Small intestine (tissue), 7 donors: Measurements from ENCODE around the gene MCRIP1. TPM values are rescaled to one million over a fixed set of nuclear protein-coding genes. Genes with fewer than 3 reads are reported as not detected.

Experiments
- DNase-seq, 2 donors: peaks; one replicate each; pipeline versions ENCODE4 v3.0.0 to v3.0.0-alpha.2; 2013
- FAIRE-seq: peaks from 2 replicates; lab custom pipeline; 2012; peaks lifted over from hg19 to GRCh38; lab: Jason Lieb, UNC
- H3K27ac ChIP-seq, 3 donors: one replicate each; pipeline ENCODE4 v1.5.1; 2013; ENCODE audit warnings: low read length in 2 of 3, mild to moderate bottlenecking in 2 of 3, control low read depth in 1 of 3, inconsistent platforms in 1 of 3, low read depth in 1 of 3, moderate library complexity in 1 of 3
- H3K27me3 ChIP-seq, 3 donors: one replicate each; pipeline ENCODE4 v1.6.1; 2013; ENCODE audit warnings: low read length in 3 of 3, inconsistent platforms in 1 of 3; ENCODE audit not compliant: control insufficient read depth in 3 of 3, insufficient read depth in 3 of 3
- H3K36me3 ChIP-seq, 3 donors: one replicate each; pipeline ENCODE4 v1.6.1; 2013; ENCODE audit warnings: low read length in 3 of 3, inconsistent platforms in 1 of 3, low read depth in 1 of 3, mild to moderate bottlenecking in 1 of 3, moderate library complexity in 1 of 3; ENCODE audit not compliant: control insufficient read depth in 3 of 3, insufficient read depth in 2 of 3
- H3K4me1 ChIP-seq, 3 donors: one replicate each; pipeline ENCODE4 v1.6.1; 2013; ENCODE audit warnings: low read length in 2 of 3, inconsistent platforms in 1 of 3, low read depth in 1 of 3, mild to moderate bottlenecking in 1 of 3, moderate library complexity in 1 of 3; ENCODE audit not compliant: control insufficient read depth in 3 of 3, insufficient read depth in 2 of 3
- H3K4me3 ChIP-seq, 3 donors: one replicate each; pipeline ENCODE4 v1.5.1; 2013; ENCODE audit warnings: low read length in 3 of 3, control low read depth in 1 of 3, inconsistent platforms in 1 of 3, low read depth in 1 of 3, mild to moderate bottlenecking in 1 of 3, moderate library complexity in 1 of 3
- H3K9me3 ChIP-seq, 2 donors: one replicate each; pipeline ENCODE4 v1.6.1; 2013; ENCODE audit warnings: low read depth in 1 of 2, low read length in 1 of 2; ENCODE audit not compliant: control insufficient read depth in 2 of 2, insufficient read depth in 1 of 2
- WGBS, 3 donors: extraction: QIAGEN DNeasy Blood & Tissue Kit; methylation state at CpG; one replicate each; pipeline ENCODE4 v1.1.7; 2013; 5-methylcytosine and 5-hydroxymethylcytosine counted together
- polyA plus RNA-seq, 4 donors: library from polyadenylated mRNA; stranded (reverse) in 3 of 4; unstranded in 1 of 4; fragments of 200-250 nt in 3 of 4; fragments of 120-200 nt in 1 of 4; gene quantifications; one replicate each; pipeline versions ENCODE4 v1.2.1 to v1.2.3, GENCODE V29; 2013
- donor health status: healthy with polysubstance abuse.
- donor health status: control.
- donor health status: control.
- donor health status: Bipolar disorder and iron deficiency.
- donor health status: healthy.

The MCRIP1 gene
- polyA plus RNA-seq, 4 donors = 19.5 to 87.6 (median 48.5) TPM

DNA sequence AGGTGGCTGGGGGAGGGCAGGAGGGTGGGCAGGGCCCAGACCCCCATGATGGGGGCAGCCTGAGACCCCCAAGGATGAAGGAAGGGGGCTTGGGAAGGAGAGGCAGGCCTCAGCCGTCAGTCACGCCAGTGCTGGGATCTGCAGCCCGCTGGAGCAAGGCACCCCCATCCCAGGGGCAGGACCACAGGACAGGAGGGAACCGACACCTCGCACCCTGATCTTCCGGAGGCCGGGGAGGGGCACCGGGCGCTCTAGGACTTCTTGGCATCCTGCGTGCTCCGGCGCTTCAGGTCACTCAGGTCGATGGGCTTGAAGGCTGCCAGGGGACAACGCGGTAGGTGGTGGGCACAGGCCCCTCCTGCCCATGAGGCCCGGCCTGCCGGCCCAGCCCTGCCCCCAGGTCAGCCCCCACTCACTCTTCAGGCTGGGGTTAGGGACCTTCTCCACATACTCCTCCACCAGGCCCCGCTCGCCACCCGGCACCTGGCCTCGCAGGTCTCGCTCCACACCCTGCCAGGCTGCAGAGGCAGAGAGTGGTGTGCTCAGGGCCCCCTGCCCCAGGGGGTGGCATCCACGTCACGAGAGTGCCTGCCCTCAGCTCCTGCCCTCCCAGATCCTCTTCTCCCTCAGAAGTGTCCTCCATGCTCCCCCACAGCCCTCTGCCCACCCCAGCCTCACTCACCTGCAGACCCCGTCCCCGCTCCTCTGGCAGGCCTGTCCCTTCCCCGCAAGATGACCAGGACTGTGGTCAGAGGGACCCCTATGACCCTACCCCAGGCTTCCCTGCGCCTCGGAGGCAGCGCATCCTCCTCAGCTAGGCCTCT lies 9.9 kb downstream of the MCRIP1 start:
- H3K9me3 ChIP-seq = no peaks in the 10 kb centered on the region
- DNase-seq (no peak), FAIRE-seq (no peak)
- peaks cover 0 to 40% (median 3%) of the 10 kb centered on the region in 3 donors for H3K36me3 ChIP-seq
- H3K4me1 ChIP-seq = peaks cover 0 to 27% (median 5%) of the 10 kb centered on the region in 3 donors
- WGBS, 3 donors = 94 to 97% (median 95%) methylated on average over 22 to 30 of the region's 30 CpGs
- H3K4me3 ChIP-seq = no peak overlapping the region
- no peak overlapping the region for H3K27ac ChIP-seq
- H3K27me3 ChIP-seq = no peaks in the 10 kb centered on the region

DNA sequence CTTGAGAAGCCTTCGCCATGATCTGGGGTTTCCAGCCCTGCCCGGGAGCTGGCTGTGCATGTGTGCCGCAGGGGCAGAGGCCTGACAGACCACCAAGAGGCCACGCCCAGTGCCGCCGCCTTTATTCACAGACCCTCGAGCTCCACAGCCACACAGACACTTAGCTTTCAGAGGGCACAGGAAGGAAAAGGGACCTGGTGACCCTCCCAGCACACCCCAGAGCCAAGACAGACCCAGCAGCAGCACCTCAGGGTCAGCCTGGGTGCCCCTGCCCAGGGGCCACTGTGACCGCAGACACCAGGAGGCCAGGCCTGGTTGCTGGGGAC lies 10.8 kb downstream of the MCRIP1 start:
- peak overlapping the region; percentile 74 to 99 (median 85) for H3K27ac ChIP-seq
- no peak for DNase-seq
- H3K9me3 ChIP-seq = no peaks in the 10 kb centered on the region
- no peak overlapping the region for H3K4me3 ChIP-seq
- H3K27me3 ChIP-seq = no peaks in the 10 kb centered on the region
- H3K36me3 ChIP-seq = peaks cover 0 to 40% (median 3%) of the 10 kb centered on the region in 3 donors
- 73 to 83% (median 76%) methylated on average over 8 of the region's 8 CpGs for WGBS, 3 donors
- peaks cover 0 to 25% (median 5%) of the 10 kb centered on the region in 3 donors for H3K4me1 ChIP-seq
- no peak for FAIRE-seq

DNA sequence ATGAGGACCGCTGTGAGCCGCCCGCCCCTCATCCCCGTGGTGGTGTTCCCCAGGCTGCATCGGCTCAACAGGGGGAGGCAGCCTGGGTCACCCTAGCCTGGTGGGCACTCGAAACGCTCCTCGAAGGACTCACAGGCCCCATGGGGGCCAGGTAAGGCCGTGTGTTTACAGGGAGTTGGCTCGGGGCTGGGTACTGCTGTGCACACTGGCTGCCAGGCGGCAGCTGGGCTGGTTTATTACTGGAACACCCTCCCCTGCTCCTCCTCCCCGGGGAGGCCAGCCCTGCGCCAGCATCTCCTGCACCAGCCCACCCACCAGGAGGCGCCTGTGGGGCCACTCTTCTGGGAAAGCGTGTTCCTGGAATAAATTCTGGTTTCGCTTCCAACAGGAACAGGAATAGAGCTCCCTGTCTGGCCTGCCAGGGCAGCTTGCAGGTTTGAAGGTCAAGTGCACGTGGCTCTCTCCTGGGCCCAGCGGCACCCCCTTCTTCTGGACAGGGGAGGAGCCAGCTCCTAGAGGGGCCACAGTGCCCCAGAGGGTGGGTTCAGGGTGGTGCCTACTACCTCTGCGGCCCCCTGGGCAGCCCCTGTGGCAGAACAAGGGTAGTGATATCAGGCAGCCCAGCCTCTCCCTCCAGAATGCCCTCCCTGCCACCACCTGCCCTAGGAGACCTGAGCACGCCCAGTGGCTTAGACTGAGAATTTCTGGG lies 11.3 kb downstream of the MCRIP1 start:
- H3K27me3 ChIP-seq = no peaks in the 10 kb centered on the region
- peaks cover 0 to 40% (median 3%) of the 10 kb centered on the region in 3 donors for H3K36me3 ChIP-seq
- DNase-seq = peak; percentile 96 to 98
- FAIRE-seq = no peak
- peak overlapping the region; percentile 74 to 99 (median 85) for H3K27ac ChIP-seq
- WGBS, 3 donors = 17 to 45% (median 34%) methylated on average over 17 to 20 of the region's 20 CpGs
- H3K9me3 ChIP-seq = no peaks in the 10 kb centered on the region
- H3K4me3 ChIP-seq = no peak overlapping the region
- peaks cover 0 to 25% (median 5%) of the 10 kb centered on the region in 3 donors for H3K4me1 ChIP-seq

DNA sequence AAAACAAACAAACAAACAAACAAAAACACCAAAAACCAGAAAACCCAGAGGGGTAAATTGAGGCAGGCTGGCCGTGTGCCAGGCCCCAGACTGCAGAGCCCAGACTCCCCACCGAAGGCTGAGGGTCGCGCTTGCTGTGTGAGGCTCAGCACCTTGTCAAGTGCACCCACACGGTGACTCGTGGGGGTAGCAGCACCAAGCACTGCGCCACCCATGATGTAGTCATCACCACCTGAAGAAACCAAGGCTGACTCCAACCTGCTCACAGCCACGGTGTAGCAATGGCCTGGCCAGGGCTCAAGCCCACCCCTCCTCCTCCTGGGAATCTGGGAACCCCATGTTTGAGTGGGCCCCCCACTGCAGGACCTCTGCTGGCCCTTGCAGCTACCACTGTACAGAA lies 11.9 kb downstream of the MCRIP1 start:
- Histone ChIP-seq H3K27ac (peak overlapping the region; percentile 44 to 99 (median 69)), H3K27me3 (no peaks in the 10 kb centered on the region), H3K36me3 (peaks cover 0 to 40% (median 3%) of the 10 kb centered on the region in 3 donors), H3K4me1 (peaks cover 0 to 27% (median 5%) of the 10 kb centered on the region in 3 donors), H3K9me3 (no peaks in the 10 kb centered on the region), H3K4me3 (no peak overlapping the region)
- DNase-seq = no peak
- WGBS, 3 donors = 77 to 85% (median 79%) methylated on average over 8 of the region's 8 CpGs
- FAIRE-seq = no peak

DNA sequence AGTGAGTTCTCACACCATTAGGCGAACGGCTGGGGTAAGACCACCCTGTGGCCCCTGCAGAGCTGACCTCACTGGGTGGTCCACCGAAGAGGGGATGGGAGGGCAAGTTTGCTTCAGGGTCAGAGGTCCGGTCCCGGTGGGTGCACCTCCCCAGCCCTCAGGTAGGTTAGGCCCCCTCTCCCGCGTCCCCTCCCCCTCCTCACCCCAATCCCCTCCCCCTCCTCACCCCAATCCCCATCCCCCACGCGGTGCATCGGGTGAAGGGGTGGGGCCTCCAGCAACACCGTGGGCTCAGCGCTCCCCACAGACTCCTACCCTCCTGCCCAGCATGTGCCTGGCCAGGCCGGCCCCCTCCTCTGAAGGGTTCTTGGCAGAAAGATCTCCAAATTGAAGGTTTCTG lies 13.4 kb downstream of the MCRIP1 start:
- H3K9me3 ChIP-seq = no peaks in the 10 kb centered on the region
- H3K36me3 ChIP-seq = peaks cover 0 to 28% (median 3%) of the 10 kb centered on the region in 3 donors
- no peaks in the 10 kb centered on the region for H3K27me3 ChIP-seq
- peaks cover 0 to 37% (median 5%) of the 10 kb centered on the region in 3 donors for H3K4me1 ChIP-seq
- WGBS, 3 donors = 37 to 55% (median 54%) methylated on average over 13 of the region's 13 CpGs
- no peak for FAIRE-seq
- no peak for DNase-seq
- no peak overlapping the region for H3K27ac ChIP-seq
- no peak overlapping the region for H3K4me3 ChIP-seq

- Histone ChIP-seq H3K4me3 (no peak overlapping the region), H3K36me3 (peaks cover 0 to 9% (median 0%) of the 10 kb centered on the region in 3 donors), H3K9me3 (no peaks in the 10 kb centered on the region), H3K4me1 (peaks cover 0 to 36% (median 5%) of the 10 kb centered on the region in 3 donors), H3K27ac (peak overlapping the region in 1 of 3 donors; percentile 19), H3K27me3 (no peaks in the 10 kb centered on the region)
- FAIRE-seq (no peak), DNase-seq (no peak)
- WGBS, 3 donors = 60 to 67% (median 60%) methylated on average over 7 of the region's 7 CpGs
These were observed 15.3 kb downstream of the MCRIP1 start for GRCh38 chr17:81817758-81818147.

- no peak overlapping the region for H3K4me3 ChIP-seq
- no peaks in the 10 kb centered on the region for H3K36me3 ChIP-seq
- H3K27me3 ChIP-seq = no peaks in the 10 kb centered on the region
- DNase-seq = peak in 1 of 2 donors; percentile 41
- H3K9me3 ChIP-seq = no peaks in the 10 kb centered on the region
- FAIRE-seq = no peak
- H3K4me1 ChIP-seq = peaks cover 0 to 18% (median 0%) of the 10 kb centered on the region in 3 donors
- 9 to 46% (median 22%) methylated on average over 2 of the region's 2 CpGs for WGBS, 3 donors
- H3K27ac ChIP-seq = peak overlapping the region in 1 of 3 donors; percentile 82
These were observed 17.5 kb downstream of the MCRIP1 start for GRCh38 chr17:81815646-81815986.

- Histone ChIP-seq H3K9me3 (no peaks in the 10 kb centered on the region), H3K36me3 (no peaks in the 10 kb centered on the region), H3K4me3 (no peak overlapping the region), H3K27ac (peak overlapping the region in 1 of 3 donors; percentile 82), H3K4me1 (peaks cover 0 to 18% (median 0%) of the 10 kb centered on the region in 3 donors), H3K27me3 (peaks cover 0 to 2% (median 0%) of the 10 kb centered on the region in 3 donors)
- no peak for FAIRE-seq
- 41 to 64% (median 53%) methylated on average over 18 to 23 of the region's 24 CpGs for WGBS, 3 donors
- peak in 1 of 2 donors; percentile 86 for DNase-seq
These were observed 18.1 kb downstream of the MCRIP1 start for GRCh38 chr17:81814748-81815645.
